ENCODE measurements around the gene NOTCH1.
"Not testable (repeated sequence)": the region's sequence is repeated elsewhere in the genome, so short reads cannot be mapped to it uniquely, and the experiment has no call there.

The NOTCH1 gene

GRCh38 chr9:136563646-136564325 is 17.9 kb upstream of the NOTCH1 start:
- DNase-seq, result no peak

GRCh38 chr9:136562746-136563495 is 17.1 kb upstream of the NOTCH1 start:
- no peak for DNase-seq

GRCh38 chr9:136561779-136562178 is 15.9 kb upstream of the NOTCH1 start:
- DNase-seq, result no peak

GRCh38 chr9:136560586-136560985 is 14.7 kb upstream of the NOTCH1 start:
- no peak for DNase-seq

- not testable (repeated sequence) for DNase-seq
Observed at GRCh38 chr9:136559371-136559770, 13.5 kb upstream of the NOTCH1 start.

- not testable (repeated sequence) for DNase-seq
Observed at GRCh38 chr9:136558846-136559245, 13.0 kb upstream of the NOTCH1 start.

GRCh38 chr9:136558373-136558772 is 12.5 kb upstream of the NOTCH1 start:
- DNase-seq, result no peak

- DNase-seq, result no peak
Observed at GRCh38 chr9:136557036-136557435, 11.2 kb upstream of the NOTCH1 start.

- no peak for DNase-seq
Observed at GRCh38 chr9:136556166-136556565, 10.3 kb upstream of the NOTCH1 start.

- peak; percentile 36 for DNase-seq
Observed at GRCh38 chr9:136554870-136555269, 9.0 kb upstream of the NOTCH1 start.

- no peak for DNase-seq
Observed at GRCh38 chr9:136553581-136553980, 7.7 kb upstream of the NOTCH1 start.

GRCh38 chr9:136552117-136552703 is 6.4 kb upstream of the NOTCH1 start:
- no peak for DNase-seq

GRCh38 chr9:136551401-136552116 is 5.7 kb upstream of the NOTCH1 start:
- DNase-seq, result no peak

- no peak for DNase-seq
Observed at GRCh38 chr9:136550439-136551289, 4.8 kb upstream of the NOTCH1 start.

GRCh38 chr9:136549010-136549980 is 3.4 kb upstream of the NOTCH1 start:
- DNase-seq, result peak; percentile 6

- DNase-seq, result no peak
Observed at GRCh38 chr9:136547508-136548215, 1.8 kb upstream of the NOTCH1 start.

- DNase-seq, result peak; percentile 20
Observed at GRCh38 chr9:136546697-136547501, 1.1 kb upstream of the NOTCH1 start.

GRCh38 chr9:136545692-136545964 is 220 bp downstream of the NOTCH1 start:
- DNase-seq, result no peak

- no peak for DNase-seq
Observed at GRCh38 chr9:136544964-136545691, 720 bp downstream of the NOTCH1 start.
